HG03196 (cell line): ENCODE data around the gene AEN.
A peak's percentile ranks its signal among the peaks of the same experiment; 100 is the strongest.

Experiments used
- ATAC-seq: cut with Tn5 transposase; IDR thresholded peaks from one replicate; pipeline ENCODE4 v1.9.1; 2021; ENCODE audit not compliant: unreplicated experiment

Gene AEN

GRCh38 chr15:88613074-88613944, 7.8 kb upstream of the AEN start:
- no peak for ATAC-seq

GRCh38 chr15:88615303-88616107, 5.6 kb upstream of the AEN start:
- ATAC-seq, result peak; percentile 50

GRCh38 chr15:88616240-88616639, 4.9 kb upstream of the AEN start:
- ATAC-seq, result no peak

DNA sequence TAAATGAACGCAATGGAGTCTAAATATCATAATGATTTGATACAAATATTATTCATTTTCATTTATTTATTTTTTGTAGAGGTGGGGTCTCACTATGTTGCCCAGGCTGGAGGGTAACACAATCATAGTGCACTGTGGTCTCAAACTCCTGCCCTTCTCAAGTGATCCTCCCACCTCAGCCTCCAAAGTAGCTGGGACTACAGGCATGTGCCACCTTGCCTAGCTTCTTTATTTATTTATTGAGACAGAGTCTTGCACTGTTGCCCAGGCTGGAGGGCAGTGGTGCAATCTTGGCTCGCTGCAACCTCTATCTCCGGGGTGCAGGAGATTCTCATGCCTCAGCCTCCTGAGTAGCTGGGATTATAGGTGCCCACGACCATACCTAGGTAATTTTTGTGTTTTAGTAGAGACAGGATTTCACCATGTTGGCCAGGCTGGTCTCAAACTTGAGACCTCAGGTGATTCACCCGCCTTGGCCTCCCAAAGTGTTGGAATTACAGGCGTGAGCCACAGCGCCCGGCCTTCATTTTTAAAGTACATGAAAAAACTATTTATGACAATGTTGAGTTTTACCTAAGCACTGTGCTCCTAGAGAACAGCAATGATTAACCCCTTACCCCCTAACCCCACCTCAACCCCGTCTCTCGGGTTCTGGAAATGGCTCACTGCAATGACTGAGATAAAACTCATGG, 4.0 kb upstream of the AEN start:
- ATAC-seq, result no peak

DNA sequence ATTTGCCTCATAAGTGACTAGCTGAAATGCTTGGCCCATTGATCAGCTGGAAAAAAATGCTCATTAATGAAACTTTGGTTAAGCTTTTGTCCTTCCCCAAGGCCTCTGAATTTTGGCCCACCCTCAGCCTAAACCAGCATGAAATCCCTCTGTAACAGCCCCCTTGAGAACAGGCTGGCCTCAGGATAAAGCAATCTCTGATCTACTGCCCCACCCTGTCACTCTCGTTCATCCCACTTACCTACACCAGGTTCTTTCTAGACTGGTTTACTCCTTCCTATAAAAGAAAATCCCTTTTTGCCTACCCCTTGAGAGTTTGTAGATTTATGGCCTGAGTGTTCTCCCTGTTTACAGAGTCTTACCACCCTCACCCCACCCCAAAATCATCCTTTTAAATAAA, 3.4 kb upstream of the AEN start:
- ATAC-seq, result no peak

DNA sequence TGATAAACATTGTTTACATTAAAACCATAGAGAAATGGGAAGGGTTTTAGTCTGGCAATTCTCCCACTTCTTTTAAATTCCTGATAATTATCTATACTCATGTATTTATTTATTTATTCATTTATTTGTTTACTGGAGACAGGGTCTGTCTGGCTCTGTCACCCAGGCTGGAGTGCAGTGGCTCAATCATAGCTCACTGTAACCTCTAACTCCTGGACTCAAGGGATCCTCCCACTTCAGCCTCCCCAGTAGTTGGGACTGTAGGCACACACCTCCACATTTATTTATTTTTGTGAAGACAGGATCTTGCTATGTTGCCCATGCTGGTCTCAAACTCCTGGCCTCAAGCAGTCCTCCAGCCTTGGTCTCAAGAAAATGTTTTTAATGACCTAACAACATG, 2.5 kb upstream of the AEN start:
- no peak for ATAC-seq

GRCh38 chr15:88619796-88620195, 1.3 kb upstream of the AEN start:
- no peak for ATAC-seq

DNA sequence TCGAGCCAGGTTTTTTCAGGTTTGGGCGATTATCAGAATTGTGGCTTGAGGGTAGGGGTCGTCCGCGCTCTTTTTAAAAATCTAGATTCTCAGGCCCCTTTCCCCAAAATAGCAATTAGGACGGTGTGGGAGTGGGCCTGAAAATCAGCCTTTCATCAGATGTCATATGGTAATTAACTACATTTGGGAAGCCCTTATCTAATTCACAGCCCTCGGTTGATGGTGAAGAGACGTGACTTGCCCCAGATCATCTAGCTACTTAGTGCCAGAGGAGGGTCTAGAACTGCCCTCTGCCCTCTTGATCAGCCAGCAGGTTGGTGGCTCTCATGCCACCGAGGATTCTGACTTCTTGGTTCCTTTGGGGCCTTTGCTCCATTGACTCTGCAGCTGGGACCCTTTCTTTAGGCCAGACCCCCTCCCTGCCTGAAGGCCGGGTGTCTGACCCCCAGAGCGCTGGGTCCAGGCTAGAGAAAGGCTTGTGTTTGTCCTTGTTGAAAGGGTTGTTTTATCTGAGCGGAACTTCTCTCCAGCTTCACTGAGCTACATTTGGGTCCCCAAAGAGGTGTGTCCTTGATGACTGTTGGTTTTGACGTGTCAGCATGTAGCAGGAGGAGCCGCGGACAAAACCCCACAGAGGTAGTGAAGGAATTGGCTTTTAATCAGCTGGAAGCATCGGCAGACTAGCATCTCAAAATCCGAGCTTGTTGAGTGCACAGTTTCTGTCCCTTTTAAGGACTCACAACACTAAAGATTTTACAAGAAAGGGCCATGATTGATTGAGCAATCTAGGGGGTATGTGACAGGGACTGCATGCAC, 857 bp downstream of the AEN start:
- no peak for ATAC-seq

DNA sequence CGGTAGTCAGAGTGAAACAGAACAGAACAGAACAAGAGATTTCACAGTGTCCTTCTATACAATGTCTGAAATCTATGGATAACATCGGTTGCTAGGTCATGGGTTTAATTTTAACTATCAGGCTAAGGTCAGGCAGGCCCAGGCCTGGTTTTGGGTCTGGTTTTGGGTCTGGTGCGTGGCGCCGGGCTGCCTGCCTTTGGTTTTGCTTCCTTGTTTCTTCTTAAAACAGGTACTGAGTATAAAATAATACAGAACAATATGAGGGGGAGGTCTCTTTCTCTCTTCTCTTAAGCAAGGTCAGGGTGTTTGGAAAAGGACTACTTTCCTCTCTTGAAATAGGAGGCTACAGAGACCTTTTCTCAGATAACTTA, 1.4 kb downstream of the AEN start:
- ATAC-seq, result no peak

DNA sequence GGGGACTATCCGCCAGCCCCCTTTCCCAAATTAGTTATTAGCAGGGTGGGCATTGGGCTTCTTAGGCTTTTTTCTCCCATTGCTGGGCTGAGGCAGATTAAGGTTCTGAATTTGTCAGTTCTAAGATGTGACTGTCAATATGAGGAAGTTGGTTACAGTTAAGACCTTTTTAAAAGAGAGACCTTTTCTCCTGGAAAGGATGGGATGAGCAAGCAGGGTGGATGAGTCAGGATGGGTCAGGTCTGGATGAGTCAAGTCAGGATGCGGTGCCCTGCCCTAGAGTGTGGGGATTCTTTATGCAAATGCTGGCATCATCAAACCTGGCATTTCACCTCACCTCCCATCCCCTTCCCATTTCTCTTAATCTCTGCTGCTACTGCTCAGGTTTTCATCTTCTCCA, 1.9 kb downstream of the AEN start:
- no peak for ATAC-seq

GRCh38 chr15:88623632-88624031, 2.5 kb downstream of the AEN start:
- no peak for ATAC-seq

DNA sequence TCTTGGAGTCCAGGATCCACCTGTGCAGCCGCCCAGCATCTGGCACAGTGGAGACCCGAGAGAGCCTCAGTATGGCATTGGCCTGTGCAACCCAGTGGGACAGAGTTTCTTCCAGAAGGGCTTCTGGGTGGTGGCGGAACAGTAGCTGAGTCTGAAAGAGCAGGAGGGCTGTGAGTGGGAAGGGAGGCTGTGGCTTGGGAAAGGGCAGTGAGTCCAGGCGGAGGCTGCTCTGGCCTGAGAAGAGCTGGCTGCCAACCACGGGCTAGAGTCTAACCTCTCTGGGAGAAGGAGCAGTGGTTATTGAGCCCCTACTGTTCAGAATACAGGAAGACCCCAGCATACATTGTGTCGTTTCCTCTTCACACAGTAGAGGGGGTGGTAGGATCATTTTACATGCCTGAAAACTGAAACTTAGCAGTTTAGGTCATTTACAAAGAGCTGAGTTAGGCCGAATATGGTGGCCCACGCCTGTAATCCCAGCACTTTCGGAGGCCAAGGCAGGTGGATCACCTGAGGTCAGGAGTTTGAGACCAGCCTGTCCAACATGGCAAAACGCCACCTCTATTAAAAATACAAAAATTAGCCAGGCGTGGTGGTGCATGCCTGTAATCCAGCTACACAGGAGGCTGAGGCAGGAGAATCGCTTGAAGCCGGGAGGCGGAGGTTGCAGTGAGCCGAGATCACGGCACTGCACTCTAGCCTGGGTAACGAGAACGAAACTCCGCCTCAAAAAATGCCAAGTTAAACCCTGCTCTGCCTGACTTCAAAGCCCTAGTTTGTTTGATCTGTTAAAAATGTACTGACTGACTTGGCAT, 3.2 kb downstream of the AEN start:
- peak; percentile 32 for ATAC-seq

DNA sequence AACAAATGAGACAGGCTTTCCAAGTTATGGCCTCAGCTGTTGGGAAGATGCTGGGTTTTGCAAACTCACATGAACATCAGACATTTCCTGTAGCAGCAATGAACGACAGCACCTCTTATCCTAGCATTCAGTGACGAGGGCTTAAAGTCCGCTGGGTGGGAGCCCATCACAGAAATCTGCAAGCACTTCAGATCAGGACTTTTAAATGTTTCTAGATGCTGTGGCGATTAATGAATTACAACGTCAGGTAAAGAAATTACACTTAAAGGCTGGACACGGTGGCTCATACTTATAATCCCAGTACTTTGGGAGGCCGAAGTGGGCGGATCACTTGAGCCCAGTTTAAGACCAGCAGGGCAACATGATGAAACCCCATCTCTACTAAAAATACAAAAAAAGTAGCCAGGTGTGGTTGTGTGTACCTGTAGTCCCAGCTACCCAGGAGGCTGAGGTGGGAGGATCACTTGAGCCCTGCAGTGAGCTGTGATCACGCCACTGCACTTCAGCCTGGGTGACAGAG, 3.9 kb downstream of the AEN start:
- ATAC-seq, result no peak

DNA sequence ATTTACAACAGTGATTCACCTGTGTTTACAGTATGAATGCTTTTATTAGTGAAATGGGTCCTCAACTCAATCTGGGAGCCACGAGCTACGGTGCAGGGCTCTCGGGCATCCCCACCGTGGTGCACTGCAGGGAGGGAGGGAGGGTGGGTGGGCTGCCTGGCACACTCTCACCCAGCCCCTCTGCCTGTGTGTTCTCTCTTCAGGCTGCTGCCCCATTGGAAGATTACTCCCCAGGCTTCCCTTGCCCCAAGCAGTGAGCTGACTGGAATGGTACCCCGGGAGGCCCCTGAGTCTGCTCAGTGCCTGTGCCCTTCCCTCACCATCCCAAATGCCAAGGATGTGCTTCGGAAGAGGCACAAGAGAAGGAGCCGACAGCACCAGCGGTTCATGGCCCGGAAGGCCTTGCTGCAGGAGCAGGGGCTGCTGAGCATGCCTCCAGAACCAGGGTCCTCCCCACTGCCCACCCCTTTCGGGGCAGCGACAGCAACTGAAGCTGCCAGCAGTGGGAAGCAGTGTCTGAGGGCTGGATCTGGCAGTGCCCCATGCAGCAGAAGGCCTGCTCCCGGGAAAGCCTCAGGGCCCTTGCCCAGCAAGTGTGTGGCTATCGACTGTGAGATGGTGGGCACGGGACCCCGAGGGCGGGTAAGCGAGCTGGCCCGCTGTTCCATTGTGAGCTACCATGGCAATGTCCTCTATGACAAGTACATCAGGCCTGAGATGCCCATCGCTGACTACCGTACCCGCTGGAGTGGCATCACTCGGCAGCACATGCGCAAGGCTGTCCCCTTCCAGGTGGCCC, 5.0 kb downstream of the AEN start:
- ATAC-seq, result no peak

DNA sequence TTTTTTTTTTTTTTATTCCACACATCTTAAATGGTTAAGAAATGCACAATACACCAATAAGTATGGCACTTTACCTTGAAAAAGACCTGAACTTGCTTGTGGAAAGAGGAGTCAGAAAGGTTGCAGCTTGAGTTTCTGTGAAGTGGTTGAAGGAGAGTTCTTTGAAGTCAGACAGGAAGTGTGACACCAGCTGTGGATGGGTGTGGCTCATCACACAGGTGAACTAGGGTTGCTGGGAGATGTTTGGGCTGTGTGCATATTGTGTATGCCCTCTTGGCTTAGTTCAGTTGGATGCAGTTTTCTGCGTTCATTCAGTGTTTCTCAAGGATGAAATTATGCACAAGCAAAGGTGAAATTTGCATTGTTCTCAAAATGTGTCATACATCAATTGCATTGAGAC, 6.3 kb downstream of the AEN start:
- ATAC-seq, result no peak

DNA sequence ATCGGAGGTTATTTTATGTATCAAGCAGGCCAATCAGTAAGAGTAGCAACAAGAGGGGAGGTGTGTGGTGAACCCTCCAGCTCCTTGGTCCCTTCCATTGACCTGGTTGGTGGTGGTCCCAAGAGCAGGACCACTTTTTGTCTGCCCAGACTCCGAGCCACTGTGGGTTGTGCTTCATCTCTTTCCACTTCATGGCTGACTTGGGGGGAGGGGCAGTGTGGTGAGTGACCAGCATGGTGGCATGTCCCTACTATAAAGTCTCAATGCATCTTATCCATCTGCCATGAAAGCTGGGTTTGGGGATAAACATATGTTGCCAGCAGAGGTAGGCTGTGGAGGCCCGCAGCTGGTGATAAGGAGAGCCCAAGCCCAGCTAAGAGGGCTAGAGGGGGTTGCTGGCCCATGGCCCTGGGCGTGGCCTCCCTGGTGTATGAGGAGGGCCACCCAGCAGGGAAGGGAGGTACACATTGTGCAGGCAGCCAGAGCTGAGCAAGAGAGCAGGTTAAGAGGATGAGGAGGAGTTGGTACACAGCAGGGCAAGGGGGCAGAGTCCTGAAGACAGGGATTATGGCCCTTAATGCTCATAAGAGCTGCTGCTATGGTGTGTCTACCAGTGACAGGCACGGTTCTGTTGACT, 7.0 kb downstream of the AEN start:
- no peak for ATAC-seq

DNA sequence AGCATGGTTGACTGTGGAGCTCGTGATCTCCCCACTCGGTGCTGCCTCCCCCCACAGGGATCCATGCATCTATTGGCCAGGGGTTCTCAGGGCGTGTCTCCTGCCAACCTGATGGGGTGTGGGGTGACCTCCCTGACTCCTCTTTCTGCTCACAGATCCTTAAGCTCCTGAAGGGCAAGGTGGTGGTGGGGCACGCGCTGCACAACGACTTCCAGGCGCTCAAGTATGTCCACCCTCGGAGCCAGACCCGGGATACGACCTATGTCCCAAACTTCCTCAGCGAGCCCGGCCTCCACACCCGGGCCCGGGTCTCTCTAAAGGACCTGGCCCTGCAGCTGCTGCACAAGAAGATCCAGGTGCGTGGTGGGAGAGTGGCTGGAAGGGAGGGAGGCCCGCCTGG, 7.9 kb downstream of the AEN start:
- no peak for ATAC-seq

DNA sequence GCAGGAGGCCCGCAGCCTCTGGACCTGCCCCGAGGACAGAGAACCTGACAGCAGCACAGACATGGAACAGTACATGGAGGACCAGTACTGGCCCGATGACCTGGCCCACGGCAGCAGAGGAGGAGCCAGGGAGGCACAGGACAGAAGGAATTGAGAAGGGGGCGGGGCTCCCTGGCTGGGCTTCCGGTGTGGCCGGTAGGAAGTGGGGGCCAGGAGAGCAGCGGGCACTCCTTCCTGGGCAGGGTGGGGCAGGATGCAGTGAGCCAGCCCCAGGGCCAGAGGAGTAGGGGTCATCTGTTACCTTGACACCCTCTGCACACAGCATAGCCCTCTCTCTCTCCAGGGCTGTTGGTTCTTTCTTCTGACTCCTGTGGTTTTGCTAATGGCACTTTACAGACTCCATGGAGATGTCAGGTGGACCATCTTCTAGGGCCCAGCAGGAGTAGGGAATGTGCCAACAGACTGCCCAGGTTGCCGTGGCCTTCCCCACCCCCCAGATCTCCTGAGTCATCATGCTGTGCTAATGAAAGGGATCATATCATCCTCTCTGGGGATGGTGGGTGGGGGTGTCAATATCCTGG, 9.1 kb downstream of the AEN start:
- no peak for ATAC-seq
